Measurements from ENCODE around the gene RPL29. TPM values are rescaled to one million over a fixed set of nuclear protein-coding genes. Genes with fewer than 3 reads are reported as not detected.
"Not testable (repeated sequence)": the region's sequence is repeated elsewhere in the genome, so short reads cannot be mapped to it uniquely, and the experiment has no call there.

RPL29 gene
- total RNA-seq, 8 experiments from 2014 or later = 1,304 to 2,666 (median 2,366) TPM

- no peak overlapping the region for H3K27ac ChIP-seq
- no peak overlapping the region for H3K4me3 ChIP-seq
- 57 to 100% (median 100%) methylated on average over 1 of the region's 3 CpGs; no CpG with 5 or more reads in 6 of the 10 experiments for WGBS, 10 experiments
- H3K4me1 ChIP-seq (replicated peaks in 1 of 2) = peaks cover 1 to 3% of the 10 kb centered on the region in 2 donors
- ATAC-seq (replicated peaks in 6 of 8) = no peak
- in situ Hi-C loops (cut with MboI; ENCODE audit: low pct_unique_long_range_greater_than_20kb in 2 of 9, low sequenced_read_pairs in 9 of 9, unreplicated experiment in 9 of 9) = no loop called here
These were observed 39.0 kb upstream of the RPL29 start for GRCh38 chr3:52034651-52035050.

- Histone ChIP-seq H3K27ac (no peak overlapping the region), H3K4me1 (replicated peaks in 1 of 2) (no peaks in the 10 kb centered on the region), H3K4me3 (no peak overlapping the region)
- ATAC-seq (replicated peaks in 6 of 8) = no peak
- 80 to 100% (median 100%) methylated on average over 1 to 3 of the region's 5 CpGs; no CpG with 5 or more reads in 5 of the 10 experiments for WGBS, 10 experiments
- in situ Hi-C loops (cut with MboI; ENCODE audit: low pct_unique_long_range_greater_than_20kb in 2 of 9, low sequenced_read_pairs in 9 of 9, unreplicated experiment in 9 of 9) = no loop called here
These were observed 38.5 kb upstream of the RPL29 start for GRCh38 chr3:52034212-52034611.

GRCh38 chr3:52033748-52034147, 38.1 kb upstream of the RPL29 start:
- H3K27ac ChIP-seq; H3K4me3 ChIP-seq; in situ Hi-C loops (cut with MboI; ENCODE audit: low pct_unique_long_range_greater_than_20kb in 2 of 9, low sequenced_read_pairs in 9 of 9, unreplicated experiment in 9 of 9); H3K4me1 ChIP-seq (replicated peaks in 1 of 2); ATAC-seq (replicated peaks in 6 of 8): not testable (repeated sequence)
- 71 to 100% (median 87%) methylated on average over 1 to 6 of the region's 6 CpGs; no CpG with 5 or more reads in 2 of the 10 experiments for WGBS, 10 experiments

GRCh38 chr3:52032702-52033408, 37.2 kb upstream of the RPL29 start:
- 43 to 100% (median 80%) methylated on average over 1 of the region's 11 CpGs; no CpG with 5 or more reads in 7 of the 10 experiments for WGBS, 10 experiments
- peaks cover 2 to 6% of the 10 kb centered on the region in 2 donors for H3K4me1 ChIP-seq (replicated peaks in 1 of 2)
- H3K4me3 ChIP-seq = no peak overlapping the region
- no peak overlapping the region for H3K27ac ChIP-seq
- in situ Hi-C loops (cut with MboI; ENCODE audit: low pct_unique_long_range_greater_than_20kb in 2 of 9, low sequenced_read_pairs in 9 of 9, unreplicated experiment in 9 of 9) = no loop called here
- peak in 4 of 8 experiments; percentile 16 to 53 (median 30) for ATAC-seq (replicated peaks in 6 of 8)

- ATAC-seq (replicated peaks in 6 of 8) = no peak
- H3K4me1 ChIP-seq (replicated peaks in 1 of 2) = peaks cover 2 to 6% of the 10 kb centered on the region in 2 donors
- no peak overlapping the region for H3K27ac ChIP-seq
- no peak overlapping the region for H3K4me3 ChIP-seq
- WGBS, 10 experiments = 60 to 100% (median 90%) methylated on average over 1 to 3 of the region's 10 CpGs; no CpG with 5 or more reads in 5 of the 10 experiments
- in situ Hi-C loops (cut with MboI; ENCODE audit: low pct_unique_long_range_greater_than_20kb in 2 of 9, low sequenced_read_pairs in 9 of 9, unreplicated experiment in 9 of 9) = no loop called here
These were observed 36.2 kb upstream of the RPL29 start for GRCh38 chr3:52031896-52032295.

- Histone ChIP-seq H3K4me1 (replicated peaks in 1 of 2) (peaks cover 5 to 8% of the 10 kb centered on the region in 2 donors), H3K4me3 (no peak overlapping the region), H3K27ac (no peak overlapping the region)
- in situ Hi-C loops (cut with MboI; ENCODE audit: low pct_unique_long_range_greater_than_20kb in 2 of 9, low sequenced_read_pairs in 9 of 9, unreplicated experiment in 9 of 9) = no loop called here
- peak in 2 of 8 experiments; percentile 47 to 88 for ATAC-seq (replicated peaks in 6 of 8)
- WGBS, 10 experiments = 0 to 90% (median 60%) methylated on average over 1 to 4 of the region's 11 CpGs; no CpG with 5 or more reads in 5 of the 10 experiments
These were observed 35.1 kb upstream of the RPL29 start for GRCh38 chr3:52030714-52031310.

- ATAC-seq (replicated peaks in 6 of 8) = no peak
- H3K4me3 ChIP-seq = no peak overlapping the region
- 53 to 100% (median 80%) methylated on average over 1 to 3 of the region's 10 CpGs; no CpG with 5 or more reads in 3 of the 10 experiments for WGBS, 10 experiments
- H3K4me1 ChIP-seq (replicated peaks in 1 of 2) = peaks cover 7 to 11% of the 10 kb centered on the region in 2 donors
- in situ Hi-C loops (cut with MboI; ENCODE audit: low pct_unique_long_range_greater_than_20kb in 2 of 9, low sequenced_read_pairs in 9 of 9, unreplicated experiment in 9 of 9) = no loop called here
- no peak overlapping the region for H3K27ac ChIP-seq
These were observed 33.8 kb upstream of the RPL29 start for GRCh38 chr3:52029535-52029934.

- no peak overlapping the region for H3K4me3 ChIP-seq
- peaks cover 7 to 11% of the 10 kb centered on the region in 2 donors for H3K4me1 ChIP-seq (replicated peaks in 1 of 2)
- no peak overlapping the region for H3K27ac ChIP-seq
- in situ Hi-C loops (cut with MboI; ENCODE audit: low pct_unique_long_range_greater_than_20kb in 2 of 9, low sequenced_read_pairs in 9 of 9, unreplicated experiment in 9 of 9) = no loop called here
- peak in 2 of 8 experiments; percentile 3 to 9 for ATAC-seq (replicated peaks in 6 of 8)
- 83 to 100% (median 100%) methylated on average over 1 of the region's 9 CpGs; no CpG with 5 or more reads in 7 of the 10 experiments for WGBS, 10 experiments
These were observed 33.4 kb upstream of the RPL29 start for GRCh38 chr3:52029053-52029452.

- in situ Hi-C loops (cut with MboI; ENCODE audit: low pct_unique_long_range_greater_than_20kb in 2 of 9, low sequenced_read_pairs in 9 of 9, unreplicated experiment in 9 of 9) = no loop called here
- 70 to 100% (median 80%) methylated on average over 1 to 4 of the region's 12 CpGs; no CpG with 5 or more reads in 7 of the 10 experiments for WGBS, 10 experiments
- Histone ChIP-seq H3K27ac (no peak overlapping the region), H3K4me3 (no peak overlapping the region), H3K4me1 (replicated peaks in 1 of 2) (peaks cover 7 to 11% of the 10 kb centered on the region in 2 donors)
- ATAC-seq (replicated peaks in 6 of 8) = peak in 7 of 8 experiments; percentile 36 to 86 (median 71)
These were observed 32.9 kb upstream of the RPL29 start for GRCh38 chr3:52028572-52028971.

GRCh38 chr3:52026041-52026440, 30.3 kb upstream of the RPL29 start:
- in situ Hi-C loops (cut with MboI; ENCODE audit: low pct_unique_long_range_greater_than_20kb in 2 of 9, low sequenced_read_pairs in 9 of 9, unreplicated experiment in 9 of 9) = no loop called here
- peak in 1 of 8 experiments; percentile 7 for ATAC-seq (replicated peaks in 6 of 8)
- Histone ChIP-seq H3K4me3 (no peak overlapping the region), H3K27ac (no peak overlapping the region), H3K4me1 (replicated peaks in 1 of 2) (peaks cover 19 to 21% of the 10 kb centered on the region in 2 donors)
- WGBS, 10 experiments = 20 to 60% (median 44%) methylated on average over 1 to 2 of the region's 4 CpGs; no CpG with 5 or more reads in 6 of the 10 experiments

GRCh38 chr3:52025453-52025852, 29.8 kb upstream of the RPL29 start:
- no peak overlapping the region for H3K27ac ChIP-seq
- 67 to 80% methylated on average over 1 to 3 of the region's 7 CpGs; no CpG with 5 or more reads in 8 of the 10 experiments for WGBS, 10 experiments
- peaks cover 19 to 21% of the 10 kb centered on the region in 2 donors for H3K4me1 ChIP-seq (replicated peaks in 1 of 2)
- peak in 2 of 8 experiments; percentile 10 to 18 for ATAC-seq (replicated peaks in 6 of 8)
- H3K4me3 ChIP-seq = no peak overlapping the region
- in situ Hi-C loops (cut with MboI; ENCODE audit: low pct_unique_long_range_greater_than_20kb in 2 of 9, low sequenced_read_pairs in 9 of 9, unreplicated experiment in 9 of 9) = no loop called here

GRCh38 chr3:52024765-52025452, 29.2 kb upstream of the RPL29 start:
- ATAC-seq (replicated peaks in 6 of 8) = no peak
- no peak overlapping the region for H3K27ac ChIP-seq
- in situ Hi-C loops (cut with MboI; ENCODE audit: low pct_unique_long_range_greater_than_20kb in 2 of 9, low sequenced_read_pairs in 9 of 9, unreplicated experiment in 9 of 9) = loop anchor here in 3 of 9 experiments (25.0 kb wide), 1 partner anchor 112 kb away; no protein-coding TSS in a partner anchor
- WGBS, 10 experiments = 0 to 84% (median 69%) methylated on average over 1 to 5 of the region's 6 CpGs; no CpG with 5 or more reads in 1 of the 10 experiments
- H3K4me3 ChIP-seq = no peak overlapping the region
- peaks cover 19 to 21% of the 10 kb centered on the region in 2 donors for H3K4me1 ChIP-seq (replicated peaks in 1 of 2)

Data from motor neuron (in vitro differentiated cells).